ENCODE measurements around the gene SPINT1.

DNA sequence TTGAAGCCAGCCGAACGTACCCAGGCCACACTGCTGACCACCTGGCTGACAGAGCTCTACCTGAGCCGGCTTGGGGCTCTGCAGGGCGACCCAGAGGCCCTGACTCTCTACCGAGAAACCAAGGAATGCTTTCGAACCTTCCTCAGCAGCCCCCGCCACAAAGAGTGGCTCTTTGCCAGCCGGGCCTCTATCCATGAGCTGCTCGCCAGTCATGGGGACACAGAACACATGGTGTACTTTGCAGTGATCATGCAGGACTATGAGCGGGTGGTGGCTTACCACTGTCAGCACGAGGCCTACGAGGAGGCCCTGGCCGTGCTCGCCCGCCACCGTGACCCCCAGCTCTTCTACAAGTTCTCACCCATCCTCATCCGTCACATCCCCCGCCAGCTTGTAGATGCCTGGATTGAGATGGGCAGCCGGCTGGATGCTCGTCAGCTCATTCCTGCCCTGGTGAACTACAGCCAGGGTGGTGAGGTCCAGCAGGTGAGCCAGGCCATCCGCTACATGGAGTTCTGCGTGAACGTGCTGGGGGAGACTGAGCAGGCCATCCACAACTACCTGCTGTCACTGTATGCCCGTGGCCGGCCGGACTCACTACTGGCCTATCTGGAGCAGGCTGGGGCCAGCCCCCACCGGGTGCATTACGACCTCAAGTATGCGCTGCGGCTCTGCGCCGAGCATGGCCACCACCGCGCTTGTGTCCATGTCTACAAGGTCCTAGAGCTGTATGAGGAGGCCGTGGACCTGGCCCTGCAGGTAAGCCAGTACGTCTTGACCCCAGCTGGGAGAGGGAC, 56.6 kb downstream of the SPINT1 start:
- TF ChIP-seq, protein P1, sequence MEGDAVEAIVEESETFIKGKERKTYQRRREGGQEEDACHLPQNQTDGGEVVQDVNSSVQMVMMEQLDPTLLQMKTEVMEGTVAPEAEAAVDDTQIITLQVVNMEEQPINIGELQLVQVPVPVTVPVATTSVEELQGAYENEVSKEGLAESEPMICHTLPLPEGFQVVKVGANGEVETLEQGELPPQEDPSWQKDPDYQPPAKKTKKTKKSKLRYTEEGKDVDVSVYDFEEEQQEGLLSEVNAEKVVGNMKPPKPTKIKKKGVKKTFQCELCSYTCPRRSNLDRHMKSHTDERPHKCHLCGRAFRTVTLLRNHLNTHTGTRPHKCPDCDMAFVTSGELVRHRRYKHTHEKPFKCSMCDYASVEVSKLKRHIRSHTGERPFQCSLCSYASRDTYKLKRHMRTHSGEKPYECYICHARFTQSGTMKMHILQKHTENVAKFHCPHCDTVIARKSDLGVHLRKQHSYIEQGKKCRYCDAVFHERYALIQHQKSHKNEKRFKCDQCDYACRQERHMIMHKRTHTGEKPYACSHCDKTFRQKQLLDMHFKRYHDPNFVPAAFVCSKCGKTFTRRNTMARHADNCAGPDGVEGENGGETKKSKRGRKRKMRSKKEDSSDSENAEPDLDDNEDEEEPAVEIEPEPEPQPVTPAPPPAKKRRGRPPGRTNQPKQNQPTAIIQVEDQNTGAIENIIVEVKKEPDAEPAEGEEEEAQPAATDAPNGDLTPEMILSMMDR (tag by site-specific recombination; IDR thresholded peaks at IDR 0.05) = no peak
- TF ChIP-seq ZNF169 (tag by site-specific recombination; IDR thresholded peaks at IDR 0.05) = no peak
- no peak for TF ChIP-seq ZNF121 (tag by site-specific recombination; IDR thresholded peaks at IDR 0.05)
- TF ChIP-seq, protein P2, sequence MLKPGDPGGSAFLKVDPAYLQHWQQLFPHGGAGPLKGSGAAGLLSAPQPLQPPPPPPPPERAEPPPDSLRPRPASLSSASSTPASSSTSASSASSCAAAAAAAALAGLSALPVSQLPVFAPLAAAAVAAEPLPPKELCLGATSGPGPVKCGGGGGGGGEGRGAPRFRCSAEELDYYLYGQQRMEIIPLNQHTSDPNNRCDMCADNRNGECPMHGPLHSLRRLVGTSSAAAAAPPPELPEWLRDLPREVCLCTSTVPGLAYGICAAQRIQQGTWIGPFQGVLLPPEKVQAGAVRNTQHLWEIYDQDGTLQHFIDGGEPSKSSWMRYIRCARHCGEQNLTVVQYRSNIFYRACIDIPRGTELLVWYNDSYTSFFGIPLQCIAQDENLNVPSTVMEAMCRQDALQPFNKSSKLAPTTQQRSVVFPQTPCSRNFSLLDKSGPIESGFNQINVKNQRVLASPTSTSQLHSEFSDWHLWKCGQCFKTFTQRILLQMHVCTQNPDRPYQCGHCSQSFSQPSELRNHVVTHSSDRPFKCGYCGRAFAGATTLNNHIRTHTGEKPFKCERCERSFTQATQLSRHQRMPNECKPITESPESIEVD (tag by site-specific recombination; IDR thresholded peaks at IDR 0.05) = no peak
- TF ChIP-seq ZNF510 (tag by site-specific recombination; IDR thresholded peaks at IDR 0.05; ENCODE audit: insufficient replicate concordance) = no peak
- no peak for TF ChIP-seq ZNF549 (tag by site-specific recombination; IDR thresholded peaks at IDR 0.05)
- no peak for TF ChIP-seq ZNF175 (tag by site-specific recombination; IDR thresholded peaks at IDR 0.05)
- no peak for TF ChIP-seq ZFP3 (tag by site-specific recombination; IDR thresholded peaks at IDR 0.05; ENCODE audit: low read depth)
- TF ChIP-seq SCRT2 (tag by site-specific recombination; IDR thresholded peaks at IDR 0.05) = no peak
- TF ChIP-seq ZNF76 (tag by site-specific recombination; IDR thresholded peaks at IDR 0.05; ENCODE audit: borderline replicate concordance, low read depth) = no peak
- TF ChIP-seq, protein P3, sequence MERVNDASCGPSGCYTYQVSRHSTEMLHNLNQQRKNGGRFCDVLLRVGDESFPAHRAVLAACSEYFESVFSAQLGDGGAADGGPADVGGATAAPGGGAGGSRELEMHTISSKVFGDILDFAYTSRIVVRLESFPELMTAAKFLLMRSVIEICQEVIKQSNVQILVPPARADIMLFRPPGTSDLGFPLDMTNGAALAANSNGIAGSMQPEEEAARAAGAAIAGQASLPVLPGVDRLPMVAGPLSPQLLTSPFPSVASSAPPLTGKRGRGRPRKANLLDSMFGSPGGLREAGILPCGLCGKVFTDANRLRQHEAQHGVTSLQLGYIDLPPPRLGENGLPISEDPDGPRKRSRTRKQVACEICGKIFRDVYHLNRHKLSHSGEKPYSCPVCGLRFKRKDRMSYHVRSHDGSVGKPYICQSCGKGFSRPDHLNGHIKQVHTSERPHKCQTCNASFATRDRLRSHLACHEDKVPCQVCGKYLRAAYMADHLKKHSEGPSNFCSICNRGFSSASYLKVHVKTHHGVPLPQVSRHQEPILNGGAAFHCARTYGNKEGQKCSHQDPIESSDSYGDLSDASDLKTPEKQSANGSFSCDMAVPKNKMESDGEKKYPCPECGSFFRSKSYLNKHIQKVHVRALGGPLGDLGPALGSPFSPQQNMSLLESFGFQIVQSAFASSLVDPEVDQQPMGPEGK (tag by site-specific recombination; IDR thresholded peaks at IDR 0.05) = no peak
- TF ChIP-seq ZBTB48 (tag by site-specific recombination; IDR thresholded peaks at IDR 0.05) = no peak
